Subcutaneous adipose tissue (tissue), 4 donors: ENCODE results near the gene DPH6. TPM values are rescaled to one million over a fixed set of nuclear protein-coding genes. Genes with fewer than 3 reads are reported as not detected.

ENCODE experiments used
- CTCF ChIP-seq: fragments of 450-650 bp; IDR thresholded peaks from one replicate; pipeline ENCODE4 v1.5.1; 2016; ENCODE audit warnings: low read depth, mild to moderate bottlenecking, control low read depth, antibody characterized with exemption, moderate library complexity
- total RNA-seq, 4 donors: library from RNA; depleted of rRNA; stranded (reverse); fragments of >200 nt; gene quantifications; one replicate each; pipeline ENCODE4 v1.1.0, GENCODE V29; 2016

Gene DPH6
- total RNA-seq, 4 donors from 2014 or later = 10.2 to 22.3 (median 20.1) TPM

GRCh38 chr15:35519052-35519451 is 26.9 kb downstream of the DPH6 start:
- no peak for TF ChIP-seq CTCF

GRCh38 chr15:35514759-35515158 is 31.2 kb downstream of the DPH6 start:
- no peak for TF ChIP-seq CTCF

GRCh38 chr15:35507932-35508638 is 37.9 kb downstream of the DPH6 start:
- TF ChIP-seq CTCF = no peak

GRCh38 chr15:35506272-35506870 is 39.6 kb downstream of the DPH6 start:
- TF ChIP-seq CTCF = no peak

GRCh38 chr15:35505809-35506208 is 40.2 kb downstream of the DPH6 start:
- TF ChIP-seq CTCF = no peak

- TF ChIP-seq CTCF = no peak
Observed at GRCh38 chr15:35505141-35505540, 40.8 kb downstream of the DPH6 start.

GRCh38 chr15:35499723-35500122 is 46.2 kb downstream of the DPH6 start:
- TF ChIP-seq CTCF = no peak
